Loucy (cell line): ENCODE measurements around the gene MACROD2.

Experiments used
- H2AFZ ChIP-seq: fragments of 200-600 bp; sonication (generic); 2 replicates; pipeline ENCODE4 v1.6.0; 2016; ENCODE audit warnings: antibody characterized with exemption, mild to moderate bottlenecking, low read length, moderate library complexity
- H3F3A ChIP-seq: fragments of 200-600 bp; 2 replicates; pipeline ENCODE4 v1.6.0; 2016; ENCODE audit warnings: antibody characterized with exemption, low read depth, mild to moderate bottlenecking
- H3K27me3 ChIP-seq: fragments of 200-600 bp; sonication (generic); 2 replicates; pipeline ENCODE4 v1.6.1; 2014; ENCODE audit warnings: low read length, mild to moderate bottlenecking; ENCODE audit not compliant: insufficient read depth, poor library complexity, severe bottlenecking
- H3K36me3 ChIP-seq: fragments of 200-600 bp; sonication (generic); 2 replicates; pipeline ENCODE4 v1.6.1; 2016; ENCODE audit warnings: low read length; ENCODE audit not compliant: insufficient read depth
- H3K4me1 ChIP-seq: fragments of 200-600 bp; sonication (generic); 2 replicates; pipeline ENCODE4 v1.5.1; 2014; ENCODE audit warnings: low read length, mild to moderate bottlenecking; ENCODE audit not compliant: insufficient read depth, poor library complexity, severe bottlenecking
- H3K4me2 ChIP-seq: fragments of 200-600 bp; sonication (generic); 2 replicates; pipeline ENCODE4 v1.6.0; 2014; ENCODE audit warnings: antibody characterized with exemption, low read length, low read depth, mild to moderate bottlenecking; ENCODE audit not compliant: poor library complexity, severe bottlenecking
- H3K4me3 ChIP-seq: fragments of 200-600 bp; sonication (generic); 2 replicates; pipeline ENCODE4 v1.5.1; 2014; ENCODE audit warnings: low read length, mild to moderate bottlenecking, mixed read lengths; ENCODE audit not compliant: poor library complexity, severe bottlenecking
- H3K79me2 ChIP-seq: fragments of 200-600 bp; sonication (generic); 2 replicates; pipeline ENCODE4 v1.6.1; 2014; ENCODE audit warnings: low read length; ENCODE audit not compliant: insufficient read depth
- H3K9ac ChIP-seq: fragments of 200-600 bp; sonication (generic); 2 replicates; pipeline ENCODE4 v1.6.0; 2014; ENCODE audit warnings: mild to moderate bottlenecking, low read depth, low read length, moderate library complexity; ENCODE audit not compliant: poor library complexity, severe bottlenecking
- H3K9me2 ChIP-seq: fragments of 200-600 bp; sonication (generic); replicated peaks from 2 replicates; pipeline ENCODE4 v1.6.1; 2016; ENCODE audit warnings: low read depth, low read length, mixed read lengths
- H3K9me3 ChIP-seq: fragments of 200-600 bp; sonication (generic); 2 replicates; pipeline ENCODE4 v1.6.1; 2014; ENCODE audit warnings: mild to moderate bottlenecking, antibody characterized with exemption, low read length, low read depth; ENCODE audit not compliant: insufficient read depth
- H4K20me1 ChIP-seq: fragments of 200-600 bp; sonication (generic); 2 replicates; pipeline ENCODE4 v1.6.0; 2014; ENCODE audit warnings: antibody characterized with exemption, low read length, mild to moderate bottlenecking; ENCODE audit not compliant: insufficient read depth, poor library complexity, severe bottlenecking
- CTCF ChIP-seq: fragments of 200-600 bp; sonication (generic); conservative IDR thresholded peaks from 2 replicates; pipeline ENCODE4 v1.5.1; 2014; ENCODE audit warnings: mild to moderate bottlenecking, antibody characterized with exemption, low read length
- EZH2phosphoT487 ChIP-seq: fragments of 200-600 bp; IDR thresholded peaks from 2 replicates; pipeline ENCODE4 v1.6.1; 2018; ENCODE audit warnings: antibody characterized with exemption, mild to moderate bottlenecking, moderate library complexity, borderline replicate concordance

MACROD2 gene

GRCh38 chr20:15857173-15857784, 1862.0 kb downstream of the MACROD2 start:
- no peaks in the 10 kb centered on the region for H3K4me1 ChIP-seq
- no peaks in the 10 kb centered on the region for H4K20me1 ChIP-seq
- H3K9me2 ChIP-seq = no peaks in the 10 kb centered on the region
- H3K36me3 ChIP-seq = no peaks in the 10 kb centered on the region
- no peaks in the 10 kb centered on the region for H3K27me3 ChIP-seq
- TF ChIP-seq CTCF = no peak
- TF ChIP-seq EZH2phosphoT487 = no peak
- H3F3A ChIP-seq = no peaks in the 10 kb centered on the region
- H3K79me2 ChIP-seq = no peaks in the 10 kb centered on the region
- no peaks in the 10 kb centered on the region; the same call in 1 of the 2 replicates for H3K9me3 ChIP-seq
- no peak overlapping the region for H3K4me2 ChIP-seq
- no peak overlapping the region for H2AFZ ChIP-seq
- no peak overlapping the region for H3K4me3 ChIP-seq
- no peak overlapping the region for H3K9ac ChIP-seq

- no peak for TF ChIP-seq EZH2phosphoT487
- no peak for TF ChIP-seq CTCF
- H3K4me1 ChIP-seq = no peaks in the 10 kb centered on the region
- no peaks in the 10 kb centered on the region for H3K36me3 ChIP-seq
- H3K79me2 ChIP-seq = no peaks in the 10 kb centered on the region
- H3F3A ChIP-seq = no peaks in the 10 kb centered on the region
- no peak overlapping the region for H2AFZ ChIP-seq
- H3K9me3 ChIP-seq = no peaks in the 10 kb centered on the region; the same call in 1 of the 2 replicates
- H3K9me2 ChIP-seq = no peaks in the 10 kb centered on the region
- no peaks in the 10 kb centered on the region for H4K20me1 ChIP-seq
- no peak overlapping the region for H3K4me3 ChIP-seq
- H3K9ac ChIP-seq = no peak overlapping the region
- H3K4me2 ChIP-seq = no peak overlapping the region
- no peaks in the 10 kb centered on the region for H3K27me3 ChIP-seq
Observed at GRCh38 chr20:15859061-15859460, 1863.7 kb downstream of the MACROD2 start.

- H3K4me2 ChIP-seq = no peak overlapping the region
- no peaks in the 10 kb centered on the region for H3K4me1 ChIP-seq
- no peak overlapping the region for H3K4me3 ChIP-seq
- TF ChIP-seq EZH2phosphoT487 (no peak), CTCF (no peak)
- H3K9me3 ChIP-seq = no peaks in the 10 kb centered on the region
- H3K36me3 ChIP-seq = no peaks in the 10 kb centered on the region
- H2AFZ ChIP-seq = no peak overlapping the region
- H3F3A ChIP-seq = no peaks in the 10 kb centered on the region
- H3K79me2 ChIP-seq = no peaks in the 10 kb centered on the region
- no peaks in the 10 kb centered on the region for H4K20me1 ChIP-seq
- no peaks in the 10 kb centered on the region for H3K9me2 ChIP-seq
- H3K9ac ChIP-seq = no peak overlapping the region
- H3K27me3 ChIP-seq = no peaks in the 10 kb centered on the region
Observed at GRCh38 chr20:15860850-15861249, 1865.5 kb downstream of the MACROD2 start.
